HepG2 (cell line): ENCODE data around the gene EPC2.

ENCODE experiments used
- CTCF ChIP-seq: sonication (generic); formaldehyde crosslinking; IDR thresholded peaks from 2 replicates; pipeline ENCODE4 v1.5.0; 2020; ENCODE audit warnings: mild to moderate bottlenecking, missing genetic modification reagents, moderate library complexity
- JUN ChIP-seq: sonication (generic); formaldehyde crosslinking; IDR thresholded peaks from 2 replicates; pipeline ENCODE4 v1.4.0; 2020; ENCODE audit warnings: mild to moderate bottlenecking, missing genetic modification reagents
- RFX1 ChIP-seq: fragments of 450-650 bp; IDR thresholded peaks from 2 replicates; pipeline ENCODE4 v1.6.1; 2017

- no peak for TF ChIP-seq CTCF
- TF ChIP-seq RFX1, result no peak
- TF ChIP-seq JUN (CRISPR knock-in tag), result no peak
These were observed 179.6 kb downstream of the EPC2 start for GRCh38 chr2:148824190-148824589.
